Keratinocyte (primary cell): ENCODE data around the gene MRAP. TPM values are rescaled to one million over a fixed set of nuclear protein-coding genes. Genes with fewer than 3 reads are reported as not detected.

ENCODE experiments used
- DNase-seq: peaks from one replicate; pipeline ENCODE4 v3.0.0-alpha.2; 2011; ENCODE audit warnings: low read depth, missing footprints, low spot score
- FAIRE-seq: peaks from 2 replicates; lab custom pipeline; 2011; peaks lifted over from hg19 to GRCh38; lab: Jason Lieb, UNC
- H2AFZ ChIP-seq: 2 replicates; pipeline ENCODE4 v1.6.0; 2012; ENCODE audit warnings: low read length, control low read depth, inconsistent platforms; ENCODE audit not compliant: control insufficient read depth
- H3K27ac ChIP-seq: 2 replicates; pipeline ENCODE4 v1.5.1; 2011; ENCODE audit warnings: low read length; ENCODE audit not compliant: control insufficient read depth, insufficient read depth
- H3K27me3 ChIP-seq: 3 replicates; pipeline ENCODE4 v1.6.0; 2011; ENCODE audit warnings: low read length; ENCODE audit not compliant: control insufficient read depth, insufficient read depth; ENCODE audit errors: extremely low read depth
- H3K36me3 ChIP-seq, 2 experiments: 2 replicates in 1 of 2; 3 replicates in 1 of 2; pipeline ENCODE4 v1.5.1; 2011; ENCODE audit warnings: low read length in 2 of 2, mild to moderate bottlenecking in 1 of 2; ENCODE audit not compliant: control insufficient read depth in 2 of 2, insufficient read depth in 2 of 2; ENCODE audit errors: extremely low read depth in 1 of 2
- H3K4me1 ChIP-seq: 3 replicates; pipeline ENCODE4 v1.5.1; 2011; ENCODE audit warnings: low read length; ENCODE audit not compliant: control insufficient read depth, insufficient read depth; ENCODE audit errors: extremely low read depth
- H3K4me2 ChIP-seq: 3 replicates; pipeline ENCODE4 v1.6.0; 2011; ENCODE audit warnings: low read depth, low read length; ENCODE audit not compliant: control insufficient read depth, insufficient read depth; ENCODE audit errors: extremely low read depth
- H3K4me3 ChIP-seq, 3 experiments: fragments of 200-600 bp in 1 of 3; sonication (generic) in 1 of 3; 2 replicates in 2 of 3; 3 replicates in 1 of 3; pipeline ENCODE4 v1.5.1; 2011 to 2016; ENCODE audit warnings: low read length in 3 of 3, mild to moderate bottlenecking in 3 of 3, control low read depth in 2 of 3, inconsistent platforms in 1 of 3, low read depth in 1 of 3, mixed read lengths in 1 of 3, mixed run types in 1 of 3, moderate library complexity in 1 of 3; ENCODE audit not compliant: control insufficient read depth in 2 of 3, insufficient read depth in 2 of 3; ENCODE audit errors: extremely low read depth in 1 of 3
- H3K79me2 ChIP-seq: 2 replicates; pipeline ENCODE4 v1.6.0; 2012; ENCODE audit warnings: low read length; ENCODE audit not compliant: control insufficient read depth, insufficient read depth
- H3K9ac ChIP-seq: 3 replicates; pipeline ENCODE4 v1.6.0; 2011; ENCODE audit warnings: low read length; ENCODE audit not compliant: control insufficient read depth, insufficient read depth; ENCODE audit errors: extremely low read depth
- H3K9me1 ChIP-seq: 3 replicates; pipeline ENCODE4 v1.6.0; 2011; ENCODE audit warnings: low read length; ENCODE audit not compliant: control insufficient read depth, insufficient read depth; ENCODE audit errors: extremely low read depth
- H3K9me3 ChIP-seq: 2 replicates; pipeline ENCODE4 v1.5.1; 2012; ENCODE audit warnings: low read depth, low read length; ENCODE audit not compliant: control insufficient read depth
- H4K20me1 ChIP-seq: 3 replicates; pipeline ENCODE4 v1.6.0; 2011; ENCODE audit warnings: low read length; ENCODE audit not compliant: control insufficient read depth, insufficient read depth; ENCODE audit errors: extremely low read depth
- CTCF ChIP-seq, 3 experiments: IDR thresholded peaks in 1 of 3; conservative IDR thresholded peaks in 1 of 3; optimal IDR thresholded peaks in 1 of 3; 2 replicates in 2 of 3; 3 replicates in 1 of 3; pipeline versions ENCODE3 to v1.5.1; 2011; ENCODE audit warnings: low read length in 3 of 3, mild to moderate bottlenecking in 3 of 3, moderate library complexity in 2 of 3, control low read depth in 1 of 3, inconsistent platforms in 1 of 3; ENCODE audit not compliant: insufficient read depth in 2 of 3; ENCODE audit errors: extremely low read depth in 1 of 3
- EZH2 ChIP-seq: IDR thresholded peaks from one replicate; pipeline ENCODE4 v1.6.1; 2012; ENCODE audit warnings: inconsistent platforms, mild to moderate bottlenecking, low read length, moderate library complexity
- dilution Hi-C: fragments of 300-500 bp; cut with MboI; formaldehyde crosslinking; loops from one replicate; pipeline ENCODE4 v1.7.0; 2020; ENCODE audit warnings: low sequenced_read_pairs; ENCODE audit not compliant: extremely low pct_ligation_motif_present
- polyA plus RNA-seq, 5 experiments: library from polyadenylated mRNA; depleted of rRNA in 3 of 5; stranded (reverse) in 3 of 5; stranded (forward) in 1 of 5; unstranded in 1 of 5; fragments of >200 nt; gene quantifications; 1 replicate in 1 of 5; 2 replicates in 3 of 5; 3 replicates in 1 of 5; pipeline versions ENCODE4 v1.2.1 to v1.2.3, GENCODE V29; 2011 to 2012; ENCODE audit warnings: missing spikeins in 2 of 5, low read depth in 1 of 5, low replicate concordance in 1 of 5

Gene MRAP
- polyA plus RNA-seq, 1 donor (not counting 4 experiments of a cell fraction or from before 2014, with no cell fraction given): not detected

DNA sequence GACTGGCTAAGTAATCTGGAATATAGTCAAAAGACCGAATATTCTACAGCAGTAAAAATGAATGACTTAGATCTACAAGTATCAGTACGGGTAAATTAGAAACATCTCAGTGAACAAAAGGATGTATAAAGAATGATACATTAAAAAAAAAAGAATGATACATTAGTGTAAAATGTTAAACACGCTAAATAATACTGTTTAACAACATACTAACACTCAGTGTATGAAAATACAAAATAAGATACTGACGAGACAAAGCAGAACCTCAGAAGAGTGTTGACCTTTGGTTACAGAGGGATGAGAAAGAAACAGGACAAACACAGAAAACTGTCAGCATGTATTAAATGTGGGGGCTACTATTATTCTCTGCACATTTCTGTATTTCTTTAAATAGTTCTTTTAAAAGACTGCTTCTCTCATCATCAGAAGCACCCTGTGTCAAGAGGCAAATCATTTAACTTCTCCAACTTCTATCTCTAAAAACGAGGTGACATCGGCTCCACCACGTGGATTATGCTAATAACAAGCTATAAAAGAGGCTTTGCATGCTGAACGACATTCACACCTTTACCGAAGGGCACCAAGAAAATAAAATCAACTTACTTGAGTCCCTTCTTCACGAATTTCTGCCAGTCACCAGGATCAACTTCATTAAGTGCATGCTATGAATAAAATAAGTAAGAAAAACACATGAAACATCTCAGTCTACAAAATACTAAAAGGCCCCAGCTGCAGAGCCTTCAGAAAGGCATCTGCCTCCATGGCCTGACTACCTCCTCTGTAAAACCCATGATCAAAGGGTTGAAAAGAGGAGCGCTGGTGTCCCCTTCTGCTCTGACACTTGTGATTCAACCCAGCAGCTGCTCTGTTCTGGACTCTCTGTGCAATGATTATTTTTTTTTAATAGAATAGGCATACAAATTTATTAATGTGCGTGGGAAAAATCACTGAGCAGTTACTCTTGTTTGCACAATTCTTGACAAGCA lies 42.5 kb downstream of the MRAP start:
- Histone ChIP-seq H4K20me1 (peaks cover 4% of the 10 kb centered on the region), H3K27me3 (no peaks in the 10 kb centered on the region), H3K4me2 (no peak overlapping the region), H3K4me1 (peaks cover 3% of the 10 kb centered on the region), H3K9me3 (no peaks in the 10 kb centered on the region), H3K27ac (no peak overlapping the region), H3K36me3 (peaks cover 44 to 50% of the 10 kb centered on the region in 2 experiments), H3K9ac (no peak overlapping the region), H3K9me1 (no peaks in the 10 kb centered on the region), H3K4me3 (no peak overlapping the region), H2AFZ (no peak overlapping the region), H3K79me2 (peaks cover 6% of the 10 kb centered on the region)
- FAIRE-seq (no peak), DNase-seq (no peak)
- TF ChIP-seq EZH2: no peak
- TF ChIP-seq CTCF (optimal IDR thresholded peaks at IDR 0.05 in 1 of 3, IDR thresholded peaks at IDR 0.05 in 1 of 3, conservative IDR thresholded peaks at IDR 0.05 in 1 of 3; ENCODE audit: extremely low read depth in 1 of 3, insufficient read depth in 2 of 3, low read length in 3 of 3): no peak
- dilution Hi-C loops: no loop called here

DNA sequence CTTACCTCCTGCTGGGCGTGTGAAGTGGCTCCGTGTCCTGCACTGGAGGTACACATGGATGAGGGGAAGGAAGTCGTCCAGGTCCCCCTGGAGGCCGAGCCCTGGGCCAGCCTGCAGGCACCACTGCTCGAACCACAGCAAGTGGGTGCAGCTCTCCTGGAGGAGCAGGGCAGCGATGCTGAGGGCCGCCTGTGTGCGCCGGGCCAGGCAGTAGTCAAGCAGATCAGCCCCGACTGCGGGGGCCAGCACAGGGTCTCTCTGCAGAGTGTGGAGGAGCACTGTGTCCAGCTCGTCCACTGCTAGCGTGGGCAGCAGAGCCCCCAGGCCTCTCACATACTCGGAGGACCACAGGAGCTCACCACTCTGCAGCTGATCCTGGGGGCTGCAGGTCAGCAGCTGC lies 48.3 kb downstream of the MRAP start:
- Histone ChIP-seq H3K4me1 (peaks cover 13% of the 10 kb centered on the region), H3K9ac (no peak overlapping the region), H3K79me2 (peaks cover 22% of the 10 kb centered on the region), H2AFZ (no peak overlapping the region), H3K36me3 (peaks cover 69 to 70% of the 10 kb centered on the region in 2 experiments), H3K9me3 (no peaks in the 10 kb centered on the region), H3K4me3 (no peak overlapping the region), H3K27ac (no peak overlapping the region), H3K27me3 (no peaks in the 10 kb centered on the region), H3K4me2 (no peak overlapping the region), H4K20me1 (peaks cover 6% of the 10 kb centered on the region), H3K9me1 (no peaks in the 10 kb centered on the region)
- DNase-seq: no peak
- no peak for TF ChIP-seq EZH2
- TF ChIP-seq CTCF (optimal IDR thresholded peaks at IDR 0.05 in 1 of 3, IDR thresholded peaks at IDR 0.05 in 1 of 3, conservative IDR thresholded peaks at IDR 0.05 in 1 of 3; ENCODE audit: extremely low read depth in 1 of 3, insufficient read depth in 2 of 3, low read length in 3 of 3): no peak
- FAIRE-seq: no peak
- dilution Hi-C loops: no loop called here
